Parathyroid adenoma (tissue), 2 donors: Measurements from ENCODE around the gene SKOR2.

Experiments
- H2AFZ ChIP-seq: fragments of 300-600 bp; sonication (generic); one replicate; pipeline ENCODE4 v1.7.0; 2017; ENCODE audit warnings: antibody characterized with exemption, mild to moderate bottlenecking
- H3K27ac ChIP-seq: fragments of 300-600 bp; sonication (generic); one replicate; pipeline ENCODE4 v1.7.0; 2017
- H3K27me3 ChIP-seq: fragments of 300-600 bp; sonication (generic); one replicate; pipeline ENCODE4 v1.7.0; 2017; ENCODE audit warnings: low read length; ENCODE audit not compliant: control insufficient read depth, insufficient read depth
- H3K36me3 ChIP-seq: fragments of 300-600 bp; sonication (generic); one replicate; pipeline ENCODE4 v1.7.0; 2017; ENCODE audit warnings: low read length; ENCODE audit not compliant: control insufficient read depth, insufficient read depth
- H3K4me1 ChIP-seq: fragments of 300-600 bp; sonication (generic); one replicate; pipeline ENCODE4 v1.7.0; 2017; ENCODE audit warnings: control low read depth
- H3K4me2 ChIP-seq: fragments of 300-600 bp; sonication (generic); one replicate; pipeline ENCODE4 v1.7.0; 2017; ENCODE audit warnings: low read length
- H3K4me3 ChIP-seq: fragments of 300-600 bp; sonication (generic); one replicate; pipeline ENCODE4 v1.7.0; 2017; ENCODE audit warnings: low read depth, low read length
- H3K79me2 ChIP-seq: fragments of 300-600 bp; sonication (generic); one replicate; pipeline ENCODE4 v1.7.0; 2017; ENCODE audit warnings: control low read depth
- H3K9ac ChIP-seq: fragments of 300-600 bp; sonication (generic); one replicate; pipeline ENCODE4 v1.7.0; 2017; ENCODE audit warnings: mild to moderate bottlenecking
- H3K9me3 ChIP-seq: fragments of 300-600 bp; sonication (generic); one replicate; pipeline ENCODE4 v1.7.0; 2017; ENCODE audit warnings: low read length; ENCODE audit not compliant: control insufficient read depth
- TF ChIP-seq, protein P1 (sequence below): fragments of 300-600 bp; sonication (generic); IDR thresholded peaks from one replicate; pipeline ENCODE4 v1.7.0; 2017; ENCODE audit warnings: antibody characterized with exemption, mild to moderate bottlenecking
- donor health status: primary hyperparathyroidism.

Gene SKOR2

DNA sequence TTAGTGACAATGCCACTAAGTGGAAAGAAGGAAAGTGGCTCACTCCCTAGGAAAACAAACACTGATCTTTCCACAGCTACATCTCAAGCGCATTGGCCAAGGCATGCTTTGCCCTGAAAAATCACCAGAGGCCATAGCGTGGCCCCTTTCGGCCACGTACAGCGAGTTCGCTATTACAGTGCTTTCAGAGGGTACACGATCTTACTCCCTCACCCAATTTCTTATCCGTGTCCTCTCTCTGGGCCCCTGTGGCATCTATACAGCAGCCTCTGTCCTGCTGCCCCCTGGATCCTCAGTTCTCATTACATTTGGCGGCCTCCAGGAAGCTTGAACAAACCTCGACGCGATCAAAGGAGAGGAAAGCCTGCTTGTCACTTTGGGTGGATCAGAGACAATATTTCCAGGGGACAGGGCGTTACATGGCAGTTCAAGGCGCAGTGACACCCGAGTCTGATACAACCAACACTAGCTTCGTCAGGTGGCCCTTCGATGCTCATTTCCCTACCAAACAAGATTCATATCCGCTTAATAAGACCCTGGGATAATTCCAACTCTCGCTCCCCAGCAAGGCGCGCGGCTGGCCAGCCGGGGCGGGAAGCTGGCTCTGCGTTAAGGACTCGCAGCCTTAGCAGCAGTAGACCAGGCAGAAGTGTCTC, 941 bp downstream of the SKOR2 start:
- TF ChIP-seq, protein P1, sequence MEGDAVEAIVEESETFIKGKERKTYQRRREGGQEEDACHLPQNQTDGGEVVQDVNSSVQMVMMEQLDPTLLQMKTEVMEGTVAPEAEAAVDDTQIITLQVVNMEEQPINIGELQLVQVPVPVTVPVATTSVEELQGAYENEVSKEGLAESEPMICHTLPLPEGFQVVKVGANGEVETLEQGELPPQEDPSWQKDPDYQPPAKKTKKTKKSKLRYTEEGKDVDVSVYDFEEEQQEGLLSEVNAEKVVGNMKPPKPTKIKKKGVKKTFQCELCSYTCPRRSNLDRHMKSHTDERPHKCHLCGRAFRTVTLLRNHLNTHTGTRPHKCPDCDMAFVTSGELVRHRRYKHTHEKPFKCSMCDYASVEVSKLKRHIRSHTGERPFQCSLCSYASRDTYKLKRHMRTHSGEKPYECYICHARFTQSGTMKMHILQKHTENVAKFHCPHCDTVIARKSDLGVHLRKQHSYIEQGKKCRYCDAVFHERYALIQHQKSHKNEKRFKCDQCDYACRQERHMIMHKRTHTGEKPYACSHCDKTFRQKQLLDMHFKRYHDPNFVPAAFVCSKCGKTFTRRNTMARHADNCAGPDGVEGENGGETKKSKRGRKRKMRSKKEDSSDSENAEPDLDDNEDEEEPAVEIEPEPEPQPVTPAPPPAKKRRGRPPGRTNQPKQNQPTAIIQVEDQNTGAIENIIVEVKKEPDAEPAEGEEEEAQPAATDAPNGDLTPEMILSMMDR, result no peak

DNA sequence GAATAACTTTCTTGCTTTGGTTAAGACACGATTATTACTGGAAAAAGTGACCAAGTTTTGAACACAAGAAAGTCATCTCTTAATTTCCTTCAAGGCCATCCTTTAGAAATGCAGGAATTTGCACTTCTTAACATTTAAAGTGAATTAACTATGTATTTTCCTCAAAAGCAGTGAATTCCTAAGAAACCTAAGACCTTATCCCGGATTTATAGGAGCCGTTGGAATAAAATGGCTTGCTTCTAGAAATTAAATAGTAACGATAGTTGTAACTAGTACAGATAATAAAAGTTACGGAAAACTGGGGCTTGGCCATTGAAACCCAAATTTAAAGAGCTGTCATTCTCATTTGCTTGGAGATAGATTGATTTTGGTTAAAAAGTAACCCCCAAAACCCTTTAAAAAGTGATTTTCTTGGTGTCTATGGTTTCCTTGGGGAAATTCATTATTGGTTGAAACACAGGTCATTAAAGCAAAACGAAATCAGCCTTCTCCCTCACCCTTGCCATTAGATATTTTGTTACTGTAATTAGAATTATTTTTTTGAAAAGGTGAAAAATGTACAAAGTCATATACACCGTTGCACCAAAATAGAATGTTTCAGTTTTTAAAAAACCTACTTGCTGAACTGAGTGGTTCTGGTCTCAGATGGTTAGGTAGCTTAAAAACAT, 2.0 kb downstream of the SKOR2 start:
- no peak overlapping the region for H2AFZ ChIP-seq
- no peak overlapping the region for H3K4me3 ChIP-seq
- H3K4me1 ChIP-seq, result no peaks in the 10 kb centered on the region
- no peak overlapping the region for H3K27ac ChIP-seq
- no peak overlapping the region for H3K9ac ChIP-seq
- no peak overlapping the region for H3K4me2 ChIP-seq
- TF ChIP-seq, protein P1, result no peak
- H3K36me3 ChIP-seq, result no peaks in the 10 kb centered on the region
- no peaks in the 10 kb centered on the region for H3K79me2 ChIP-seq
- peaks cover 31% of the 10 kb centered on the region for H3K27me3 ChIP-seq
- H3K9me3 ChIP-seq, result no peaks in the 10 kb centered on the region

More for the DNA sequence above, 941 bp downstream of the SKOR2 start:
- Histone ChIP-seq H3K36me3 (no peaks in the 10 kb centered on the region), H3K4me1 (no peaks in the 10 kb centered on the region), H3K4me2 (no peak overlapping the region), H3K9me3 (no peaks in the 10 kb centered on the region), H3K9ac (no peak overlapping the region), H3K27me3 (peaks cover 34% of the 10 kb centered on the region), H3K79me2 (no peaks in the 10 kb centered on the region), H2AFZ (no peak overlapping the region), H3K27ac (no peak overlapping the region), H3K4me3 (no peak overlapping the region)

DNA sequence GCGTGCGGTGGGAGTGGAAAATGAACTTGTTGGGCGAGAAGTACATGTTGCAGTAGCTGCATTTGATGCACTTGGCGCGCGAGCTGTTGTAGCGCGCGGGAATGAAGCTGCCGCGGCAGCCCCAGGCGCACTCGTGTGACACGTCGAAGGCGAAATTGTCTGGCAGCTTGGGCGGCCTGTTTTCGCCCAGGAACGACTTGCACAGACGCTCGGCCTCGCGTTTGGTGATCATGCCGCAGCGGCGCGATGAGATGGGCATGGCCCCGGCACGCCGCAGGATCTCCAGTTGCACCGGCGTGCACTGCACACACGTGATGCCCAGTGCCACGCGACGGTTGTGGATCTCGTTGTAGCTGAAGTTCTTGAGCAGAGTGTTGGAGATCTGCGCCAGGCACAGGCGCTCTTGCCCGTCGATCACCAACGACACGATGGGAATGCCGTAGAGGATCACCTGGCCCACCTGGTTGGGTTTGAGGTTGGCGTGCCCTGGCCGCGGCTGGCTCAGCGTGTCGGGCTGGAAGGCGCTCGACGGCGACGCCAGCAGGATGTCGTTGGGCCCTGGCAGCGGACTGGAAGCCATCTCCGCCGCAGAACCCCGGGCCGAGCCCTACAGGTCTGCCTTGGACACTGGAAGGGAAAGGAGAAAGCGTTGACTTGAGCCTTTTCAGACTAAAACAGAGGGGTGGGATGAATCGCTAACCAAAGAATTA, 2.7 kb downstream of the SKOR2 start:
- Histone ChIP-seq H3K79me2 (no peaks in the 10 kb centered on the region), H3K4me2 (no peak overlapping the region), H3K4me1 (no peaks in the 10 kb centered on the region), H3K9me3 (no peaks in the 10 kb centered on the region), H3K27me3 (peaks cover 31% of the 10 kb centered on the region), H3K36me3 (no peaks in the 10 kb centered on the region), H3K27ac (no peak overlapping the region), H3K9ac (no peak overlapping the region), H2AFZ (no peak overlapping the region), H3K4me3 (no peak overlapping the region)
- TF ChIP-seq, protein P1, result no peak

DNA sequence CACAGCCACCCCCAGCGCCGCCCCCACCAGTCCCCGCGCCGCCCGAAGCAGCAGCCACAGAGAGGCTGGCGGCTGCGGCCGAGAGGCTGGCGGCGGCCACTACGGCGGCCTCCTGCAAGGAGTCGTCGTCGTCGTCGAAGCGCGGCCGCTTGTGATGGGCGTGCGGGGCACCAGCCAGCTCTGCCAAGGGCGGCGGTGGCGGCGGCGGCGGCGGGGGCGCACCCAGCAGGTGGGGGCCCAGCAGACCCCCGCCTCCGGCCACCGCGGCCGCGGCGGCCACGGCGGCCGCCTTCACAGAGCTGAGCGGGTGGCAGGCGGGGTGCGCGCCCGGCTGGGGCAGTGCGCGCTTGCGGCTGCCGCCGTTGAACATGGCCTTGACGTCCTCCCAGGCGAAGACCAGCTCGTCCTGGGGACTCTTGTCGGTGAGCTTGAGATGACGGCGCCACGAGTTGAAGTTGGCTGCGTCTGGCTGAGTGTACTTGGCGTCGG, 3.3 kb downstream of the SKOR2 start:
- H3K4me1 ChIP-seq, result no peaks in the 10 kb centered on the region
- H3K4me3 ChIP-seq, result no peak overlapping the region
- H3K27me3 ChIP-seq, result peaks cover 31% of the 10 kb centered on the region
- no peaks in the 10 kb centered on the region for H3K79me2 ChIP-seq
- no peaks in the 10 kb centered on the region for H3K36me3 ChIP-seq
- no peak overlapping the region for H3K9ac ChIP-seq
- H3K4me2 ChIP-seq, result no peak overlapping the region
- H3K27ac ChIP-seq, result no peak overlapping the region
- TF ChIP-seq, protein P1, result no peak
- no peak overlapping the region for H2AFZ ChIP-seq
- H3K9me3 ChIP-seq, result no peaks in the 10 kb centered on the region
